GM19023 (cell line): ENCODE data around the gene KCNK3.
"Not testable (repeated sequence)": the region's sequence is repeated elsewhere in the genome, so short reads cannot be mapped to it uniquely, and the experiment has no call there.

Experiments
- ATAC-seq: cut with Tn5 transposase; IDR thresholded peaks from one replicate; pipeline ENCODE4 v1.9.1; 2021; ENCODE audit warnings: mild to moderate bottlenecking, moderate library complexity; ENCODE audit not compliant: unreplicated experiment

KCNK3 gene

DNA sequence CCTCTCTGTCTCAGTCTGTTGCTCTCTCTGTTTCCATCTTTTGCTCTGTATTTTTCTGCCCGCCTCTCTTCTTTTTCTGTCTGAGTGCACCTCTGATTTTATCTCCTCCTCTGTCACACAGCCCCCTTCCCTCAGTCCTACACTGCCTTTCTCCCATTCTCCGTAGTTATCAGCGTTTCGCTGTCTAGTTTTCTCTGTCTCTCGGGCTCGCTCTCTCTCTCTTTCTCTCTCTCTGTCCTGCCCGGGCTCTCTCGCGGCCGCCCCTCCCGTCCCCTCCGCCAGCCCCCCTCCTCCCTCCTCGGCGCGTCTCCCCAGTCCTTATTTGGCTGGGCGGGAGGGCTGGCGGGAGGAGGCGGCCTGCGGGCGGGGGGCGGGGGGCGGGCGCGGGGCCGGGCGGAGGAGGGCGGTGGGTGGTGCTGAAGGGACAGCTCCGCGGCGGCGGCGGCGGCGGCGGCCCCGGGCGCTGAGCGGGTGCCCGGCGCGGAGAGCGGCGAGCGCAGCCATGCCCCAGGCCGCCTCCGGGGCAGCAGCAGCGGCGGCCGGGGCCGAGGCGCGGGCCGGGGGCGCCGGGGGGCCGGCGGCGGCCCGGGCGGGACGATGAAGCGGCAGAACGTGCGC is at the start of gene KCNK3:
Gene KCNK3 (plus strand): TSS at position 444 of the 618 bp plus-strand sequence. CDS start 154 bp downstream, at position 598.
- ATAC-seq, result no peak

DNA sequence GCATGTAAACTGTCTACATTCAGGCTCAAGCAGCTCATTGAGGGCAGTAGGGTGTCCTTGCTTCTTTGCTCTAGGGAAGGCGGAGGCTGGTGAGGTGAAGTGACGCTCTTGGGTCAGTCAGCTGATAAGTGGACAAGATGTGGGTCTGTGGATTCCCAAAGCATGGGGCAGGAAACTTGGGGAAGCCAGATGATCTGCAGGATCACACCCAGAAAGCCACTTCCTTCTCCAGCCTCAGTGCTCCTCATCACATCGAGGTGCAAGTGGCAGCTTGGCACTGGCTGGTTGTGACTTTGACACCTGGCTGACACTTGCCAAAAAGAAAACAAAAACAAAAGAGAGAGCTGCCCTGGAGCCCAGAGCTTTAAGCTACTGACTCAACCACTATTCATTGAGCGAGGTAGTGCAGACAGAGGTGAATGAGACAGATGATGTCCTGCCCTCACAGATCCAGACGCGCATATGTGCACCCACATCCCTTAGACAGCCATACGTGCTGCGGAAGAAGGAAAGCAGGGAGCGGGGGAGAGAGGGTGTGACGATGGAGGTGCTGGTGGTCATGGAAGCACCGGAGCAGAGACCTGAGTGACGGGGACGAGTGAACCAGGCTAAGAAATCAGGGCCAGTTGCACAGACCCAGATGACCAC is 48.2 kb upstream of the KCNK3 start:
- no peak for ATAC-seq

DNA sequence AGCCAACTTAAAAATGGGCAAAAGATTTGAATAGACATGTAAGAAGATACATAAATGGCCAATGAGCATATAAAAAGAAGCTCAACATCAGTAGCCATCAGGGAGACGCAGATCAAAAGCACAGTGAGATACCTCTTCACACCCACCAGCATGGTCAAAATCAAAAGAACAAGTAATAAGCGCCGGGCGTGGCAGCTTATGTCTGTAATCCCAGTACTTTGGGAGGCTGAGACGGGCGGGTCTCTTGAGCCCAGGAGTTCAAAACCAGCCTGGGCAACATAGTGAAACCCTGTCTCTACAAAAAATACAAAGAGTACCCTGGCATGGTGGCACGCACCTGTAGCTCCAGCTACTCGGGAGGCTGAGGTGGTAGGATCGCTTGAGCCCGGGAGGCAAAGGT is 46.8 kb upstream of the KCNK3 start:
- no peak for ATAC-seq

DNA sequence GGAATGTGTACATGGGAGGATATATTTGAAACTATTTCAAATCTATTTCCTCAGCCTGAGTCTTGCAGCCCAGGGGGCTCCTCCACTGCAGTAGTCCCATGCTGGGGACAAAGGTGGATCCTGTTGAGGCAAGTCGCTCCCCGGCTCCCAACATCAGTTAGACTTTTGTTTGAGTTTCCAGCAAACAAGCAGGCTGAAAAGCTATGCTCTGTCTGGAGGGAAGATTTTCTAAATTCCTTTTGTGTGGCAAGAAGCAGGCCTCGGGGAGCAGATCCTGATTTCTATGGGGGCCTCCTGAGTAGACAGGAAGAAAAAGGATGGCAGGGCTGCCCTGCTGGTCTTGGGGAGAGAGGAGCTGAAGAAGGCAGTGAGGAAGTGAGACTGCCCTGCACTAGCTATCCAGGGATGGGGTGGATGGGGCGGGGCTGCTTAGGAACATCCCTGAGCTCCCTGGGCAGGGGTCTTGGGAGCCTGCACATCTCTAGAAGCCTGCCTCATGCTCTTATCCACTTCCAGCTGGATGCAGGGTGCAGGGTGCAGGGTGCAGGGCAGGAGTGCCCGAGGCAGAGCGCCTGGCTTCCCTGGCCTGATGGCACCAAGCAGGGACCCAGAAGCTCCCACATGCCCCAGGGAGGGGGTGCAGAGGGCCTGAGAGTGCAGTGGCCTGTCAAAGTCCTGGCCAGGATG is 45.4 kb upstream of the KCNK3 start:
- ATAC-seq, result no peak

DNA sequence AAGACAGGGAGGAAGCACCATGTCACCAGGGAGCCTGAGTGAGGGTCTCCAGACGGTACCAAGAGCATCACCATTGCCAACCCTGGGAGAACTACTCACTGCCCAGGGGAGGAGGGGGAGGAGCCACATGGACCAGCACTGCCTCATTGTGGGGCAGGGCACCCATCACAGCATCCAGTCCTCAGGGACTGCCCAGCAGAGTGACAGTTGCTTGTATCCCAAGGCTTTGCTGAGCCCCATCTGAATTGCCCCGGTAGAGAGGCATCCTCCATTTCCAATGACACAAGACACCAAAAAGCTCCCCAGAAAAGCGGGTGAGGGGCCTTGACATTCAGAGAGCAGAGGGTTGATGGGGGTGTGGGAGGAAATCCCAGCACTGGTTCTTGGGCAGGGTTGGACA is 44.5 kb upstream of the KCNK3 start:
- ATAC-seq, result no peak

DNA sequence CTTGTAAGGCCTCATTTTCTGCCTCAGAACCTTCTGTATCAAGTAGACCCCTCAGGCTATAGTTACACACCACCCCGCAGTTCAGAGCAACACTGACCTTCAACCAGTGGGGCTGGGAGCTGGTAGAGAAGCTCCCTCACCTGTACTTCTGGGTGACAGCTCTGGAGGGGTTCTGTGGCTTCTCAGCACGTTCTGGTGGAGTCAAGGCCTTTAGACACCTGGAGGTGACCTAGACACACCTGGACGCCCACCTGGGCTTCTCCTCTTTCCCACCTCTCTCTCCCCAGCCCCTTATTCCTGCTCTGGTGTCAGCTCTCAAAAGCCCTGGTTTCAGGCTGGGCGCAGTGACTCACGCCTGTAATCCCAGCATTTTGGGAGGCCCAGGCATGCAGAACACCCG is 44.0 kb upstream of the KCNK3 start:
- ATAC-seq, result no peak

DNA sequence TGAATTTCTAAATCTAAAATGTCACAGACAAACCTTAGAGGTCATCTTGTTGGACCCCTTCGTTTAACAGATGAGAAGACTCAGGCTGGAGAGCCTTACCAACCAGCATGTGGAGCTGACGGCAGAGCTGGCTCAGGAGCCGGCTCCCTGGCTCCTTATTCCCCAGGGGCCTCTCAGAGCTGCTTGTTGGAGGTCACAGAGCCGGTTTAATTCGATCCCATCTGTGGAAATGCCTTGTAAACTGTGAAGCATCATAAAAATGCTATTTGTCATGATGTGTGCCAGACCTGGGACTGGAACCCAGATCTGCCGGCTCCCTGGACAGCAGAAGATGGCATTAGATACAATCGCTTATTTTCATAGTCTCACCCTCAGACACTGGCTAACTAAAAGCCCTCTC is 43.2 kb upstream of the KCNK3 start:
- no peak for ATAC-seq

DNA sequence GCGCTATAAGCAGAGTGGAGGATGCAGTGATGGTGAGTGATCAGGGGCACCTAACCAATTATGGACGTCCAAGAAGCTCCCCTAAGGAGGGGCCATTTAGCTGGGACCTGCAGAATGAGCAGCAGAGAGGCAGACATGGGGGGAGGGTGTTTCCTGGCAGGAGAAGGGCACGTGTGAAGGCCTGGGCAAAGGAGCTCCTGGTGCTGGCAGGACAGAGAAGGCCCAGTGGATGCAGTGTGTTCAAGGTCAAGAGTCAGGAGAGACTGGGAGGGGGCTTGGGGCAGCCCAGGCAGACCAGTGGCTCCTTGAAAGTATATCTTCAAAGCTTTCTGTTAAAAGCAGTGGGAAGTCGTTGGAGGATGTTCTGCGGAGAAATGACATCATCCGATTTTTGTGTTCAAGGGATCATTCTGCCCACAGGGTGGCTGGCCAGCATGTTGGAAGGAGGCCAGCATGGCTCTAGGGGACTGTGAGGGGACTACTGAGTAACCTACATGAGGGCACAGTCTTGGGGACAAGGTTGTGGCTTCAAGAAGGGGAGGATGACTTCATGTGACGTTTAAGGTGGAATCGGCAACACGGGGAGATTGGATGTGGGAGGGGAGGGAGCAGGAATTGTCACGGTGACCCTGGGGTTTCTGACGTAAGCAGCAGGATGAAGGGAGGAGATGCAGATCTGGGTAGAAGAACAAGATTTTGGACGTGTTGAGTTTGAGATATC is 42.4 kb upstream of the KCNK3 start:
- ATAC-seq, result no peak

DNA sequence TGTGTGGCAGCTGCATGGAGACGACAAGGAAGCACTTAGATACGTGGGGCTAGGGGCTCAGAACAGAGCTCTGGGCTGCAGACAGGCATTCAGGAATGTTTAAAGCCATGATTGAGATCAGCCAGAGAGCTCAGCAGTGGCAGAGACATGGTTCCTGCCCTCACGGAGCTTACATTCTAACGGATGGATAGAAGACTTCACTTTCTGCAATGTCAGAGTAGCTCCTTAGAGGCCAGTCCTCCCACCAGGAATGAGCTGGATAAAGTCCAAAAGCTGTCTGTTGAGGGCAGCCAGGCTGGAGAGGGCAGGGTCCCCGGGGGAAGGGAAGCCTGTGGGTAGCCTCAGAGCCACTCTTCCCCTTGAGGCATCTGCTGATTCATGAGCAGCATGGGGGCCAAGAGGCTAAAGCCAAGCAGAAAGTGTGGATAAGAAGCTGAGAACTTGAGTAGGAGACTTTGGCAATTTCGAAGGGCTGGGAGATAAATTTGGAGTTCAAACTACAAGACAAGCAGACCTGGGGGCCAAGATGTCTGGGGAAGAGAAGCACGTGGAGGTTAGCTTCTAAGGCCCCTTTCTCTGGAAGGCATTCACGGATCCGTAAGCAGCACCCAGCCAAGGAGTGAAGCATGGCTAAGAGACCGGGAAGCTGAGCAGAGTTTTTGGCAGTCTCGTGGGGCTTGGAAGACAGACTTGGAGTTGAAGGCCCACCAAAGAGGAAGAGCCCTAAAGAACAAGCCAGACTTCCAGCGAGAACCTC is 41.6 kb upstream of the KCNK3 start:
- ATAC-seq, result no peak

DNA sequence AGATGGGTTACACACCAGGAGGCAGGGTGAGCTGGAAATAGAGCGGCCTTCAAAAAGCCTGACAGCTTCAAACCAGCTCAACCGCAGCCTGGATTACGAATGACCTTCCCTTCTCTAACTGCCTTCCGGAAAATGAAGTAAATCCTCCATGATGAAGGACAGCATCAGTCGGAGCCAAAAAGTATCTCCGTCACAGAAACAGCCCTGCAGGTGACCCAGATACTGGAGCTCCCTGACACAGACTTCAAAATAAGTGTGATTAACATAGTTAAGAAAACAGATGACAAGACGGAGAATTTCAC is 41.1 kb upstream of the KCNK3 start:
- ATAC-seq, result no peak

DNA sequence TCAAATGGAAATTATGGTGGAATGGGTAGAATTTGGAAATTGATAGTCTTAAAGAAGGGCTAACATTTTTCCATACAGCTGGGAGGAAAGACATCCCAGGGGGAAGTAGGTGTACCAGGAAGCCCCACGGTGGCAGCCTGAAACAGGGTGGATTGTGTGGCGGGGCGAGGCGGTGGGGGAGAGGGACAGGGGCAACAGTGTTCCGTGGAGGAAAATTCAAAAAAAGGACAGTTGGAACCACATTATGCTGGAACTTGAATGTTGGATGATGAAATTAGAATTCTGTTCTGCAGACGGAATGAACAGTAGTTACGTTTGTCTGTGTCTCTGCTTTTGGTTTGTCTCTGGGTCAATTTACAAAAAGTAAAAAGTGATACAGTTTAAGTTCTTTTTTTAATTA is 40.7 kb upstream of the KCNK3 start:
- ATAC-seq, result no peak

DNA sequence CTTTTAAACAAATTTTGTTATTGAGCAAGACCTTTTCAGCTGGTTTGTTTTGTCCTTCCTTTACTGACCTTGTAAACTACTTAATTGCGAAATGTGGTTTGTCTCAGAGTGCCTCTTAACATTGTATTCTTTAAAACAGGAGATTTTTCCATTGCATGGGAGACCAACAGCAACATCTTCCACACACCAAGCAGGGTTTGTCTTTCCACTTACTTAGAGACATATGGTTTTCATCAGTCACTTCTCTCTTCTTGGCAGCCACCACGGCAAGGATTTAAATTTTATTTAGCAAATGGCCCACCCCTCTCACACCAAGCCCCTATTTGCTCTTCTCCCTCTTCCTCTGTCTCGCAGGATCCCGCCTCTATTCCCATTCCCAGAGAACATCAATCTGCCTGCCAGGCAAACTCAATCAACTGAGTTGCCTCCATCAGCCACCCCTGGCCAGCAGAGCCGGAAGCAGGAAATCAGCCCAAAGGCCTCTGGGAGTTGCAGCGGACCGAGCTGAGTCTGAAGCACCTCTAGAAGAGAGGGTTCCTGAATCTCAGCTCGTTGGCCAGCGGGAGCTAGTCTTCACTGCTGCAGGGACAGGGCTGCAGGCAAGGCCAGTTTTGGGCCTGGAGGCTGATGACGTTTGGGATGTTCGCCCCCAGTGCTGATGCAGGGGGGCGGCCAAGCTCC is 40.0 kb upstream of the KCNK3 start:
- no peak for ATAC-seq

DNA sequence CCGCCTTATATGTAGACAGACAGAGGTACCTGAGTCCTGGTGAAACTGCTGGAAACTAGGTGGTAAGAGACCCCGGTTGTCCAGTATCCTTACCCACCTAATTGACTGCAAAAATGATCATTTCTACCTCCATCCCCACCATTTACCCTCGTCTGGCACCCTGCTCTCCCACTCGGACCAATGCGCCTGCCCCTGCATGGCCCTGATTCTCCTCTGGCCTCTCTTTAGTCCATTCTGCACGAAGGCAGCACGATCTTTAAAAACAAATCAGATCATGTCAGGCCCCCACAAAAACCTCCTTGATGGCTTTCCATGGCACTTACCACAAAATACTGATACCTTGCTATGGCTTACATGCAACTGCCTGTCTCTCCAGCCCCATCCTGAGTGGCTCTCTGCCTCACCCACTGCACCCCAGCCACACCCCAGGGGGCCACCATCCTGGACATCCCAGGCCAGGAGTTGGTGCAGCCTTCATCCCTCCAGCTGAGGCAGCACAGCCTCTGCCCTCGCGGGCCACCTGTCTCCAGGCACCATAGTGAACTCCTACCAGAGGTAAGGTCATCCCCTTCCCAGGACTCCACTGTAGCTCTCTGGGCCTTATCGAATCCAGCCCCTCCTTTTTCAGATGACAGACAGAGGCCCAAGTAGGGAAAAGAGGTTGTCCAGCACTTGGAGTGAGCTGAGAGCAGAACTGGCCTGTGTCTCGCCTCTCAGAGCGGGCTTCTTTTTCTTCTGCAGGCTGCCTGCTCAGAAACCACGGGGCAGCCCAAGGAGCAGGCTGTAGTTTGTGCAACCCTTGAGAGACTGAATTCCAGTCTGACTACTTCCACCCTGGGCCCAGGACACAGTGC is 39.1 kb upstream of the KCNK3 start:
- no peak for ATAC-seq

DNA sequence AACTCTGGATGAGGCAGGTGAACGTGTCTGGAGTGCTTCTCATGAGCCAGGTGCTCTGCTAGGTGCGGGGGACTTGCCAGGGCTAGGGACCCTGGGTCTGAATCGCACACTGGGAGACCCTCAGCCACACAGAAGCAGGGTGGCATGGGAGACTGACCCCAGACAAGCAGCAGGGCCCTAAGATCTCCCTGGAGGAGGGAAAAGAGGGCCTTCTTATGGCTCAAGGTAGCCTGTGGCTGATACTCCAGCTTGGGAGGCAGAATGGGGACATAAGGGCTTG is 38.5 kb upstream of the KCNK3 start:
- no peak for ATAC-seq

DNA sequence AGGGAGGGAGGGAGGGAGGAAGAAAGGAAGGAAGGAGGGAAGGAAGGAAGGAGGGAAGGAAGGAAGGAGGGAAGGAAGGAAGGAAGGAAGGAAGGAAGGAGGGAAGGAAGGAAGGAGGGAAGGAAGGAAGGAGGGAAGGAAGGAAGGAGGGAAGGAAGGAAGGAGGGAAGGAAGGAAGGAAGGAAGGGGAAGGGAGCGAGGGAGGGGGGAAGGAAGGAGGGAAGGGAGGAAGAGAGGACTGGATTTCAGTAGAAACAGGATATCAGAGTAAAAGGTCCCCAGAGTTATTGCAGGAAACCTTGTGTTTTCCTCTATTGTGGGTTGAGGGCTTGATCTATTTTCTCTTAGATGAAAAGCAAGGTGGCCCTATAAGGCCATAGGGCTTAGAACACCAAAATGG is 37.4 kb upstream of the KCNK3 start:
- ATAC-seq, result not testable (repeated sequence)

DNA sequence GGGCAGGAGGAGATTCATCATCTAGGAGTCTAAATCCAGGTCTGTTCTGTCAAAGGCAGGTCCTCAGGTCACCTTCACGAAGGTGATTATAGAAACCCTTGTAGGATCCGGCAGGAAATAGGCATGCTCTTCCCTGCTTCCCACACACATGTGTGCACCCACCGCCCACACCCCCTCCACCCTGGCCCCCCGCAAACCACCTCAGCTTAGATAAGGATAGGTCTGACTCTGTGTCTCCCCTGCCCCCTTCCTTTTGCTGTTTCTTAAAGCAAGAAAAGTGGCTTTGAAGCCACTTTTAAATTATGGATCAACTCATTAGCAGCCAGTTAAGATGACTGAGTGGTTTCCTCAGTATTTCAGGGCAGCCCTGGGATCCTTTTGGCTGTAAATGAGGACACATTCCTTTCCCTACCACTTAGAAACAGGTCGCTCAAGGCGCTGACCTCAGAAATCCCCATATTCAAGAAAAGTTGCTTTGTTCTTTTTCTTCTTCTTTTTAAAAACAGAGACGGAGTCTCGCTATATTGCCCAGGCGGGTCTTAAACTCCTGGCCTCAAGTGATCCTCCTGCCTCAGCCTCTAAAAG is 36.8 kb upstream of the KCNK3 start:
- no peak for ATAC-seq

DNA sequence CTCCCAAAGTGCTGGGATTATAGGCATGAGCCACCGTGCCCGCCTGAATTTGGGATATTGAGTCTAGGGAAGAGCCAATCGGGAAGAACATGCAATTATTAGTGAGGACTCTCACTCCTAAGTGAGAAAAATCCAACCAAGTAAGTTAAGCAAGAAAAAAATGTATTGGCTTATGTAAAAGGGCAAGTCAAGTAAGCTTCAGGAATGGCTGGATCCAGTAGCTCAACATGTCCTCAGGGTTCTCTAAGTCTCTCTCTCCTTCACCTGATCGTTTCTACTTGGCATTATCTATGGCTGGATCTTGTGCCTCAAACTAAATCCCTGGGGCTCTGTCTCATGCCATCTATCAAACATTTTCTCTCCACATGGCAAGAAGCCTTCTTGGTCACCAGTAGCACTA is 35.3 kb upstream of the KCNK3 start:
- no peak for ATAC-seq

DNA sequence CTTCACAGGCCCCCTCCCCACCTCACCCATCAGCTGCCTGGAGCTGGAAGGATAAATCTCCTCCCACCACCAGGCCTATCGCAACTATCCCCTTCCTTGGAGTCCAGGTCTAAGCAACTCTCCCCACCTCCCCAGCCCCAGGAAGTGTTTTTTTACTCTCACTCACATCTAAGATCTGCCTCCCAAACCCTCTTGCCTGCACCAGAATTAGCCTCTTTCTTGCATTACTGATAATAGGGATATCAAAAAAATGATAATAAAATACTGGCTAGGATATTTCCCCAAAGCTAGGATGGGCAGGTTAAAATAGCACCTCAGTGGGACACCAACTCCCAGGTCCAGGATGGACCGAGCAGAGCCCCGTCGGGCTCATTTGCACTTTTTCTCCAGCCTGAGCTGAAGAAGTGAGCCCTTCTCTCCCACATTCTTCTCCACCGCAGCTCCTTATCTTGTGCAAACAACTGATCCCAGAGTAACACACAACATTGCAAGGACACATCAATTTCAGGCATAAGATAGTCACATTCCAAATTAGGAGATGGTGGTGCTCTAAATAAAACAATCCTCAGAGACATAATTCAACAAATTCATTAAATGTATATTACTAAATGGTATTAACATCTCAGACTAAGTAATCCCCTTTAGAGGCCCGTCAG is 33.7 kb upstream of the KCNK3 start:
- no peak for ATAC-seq

DNA sequence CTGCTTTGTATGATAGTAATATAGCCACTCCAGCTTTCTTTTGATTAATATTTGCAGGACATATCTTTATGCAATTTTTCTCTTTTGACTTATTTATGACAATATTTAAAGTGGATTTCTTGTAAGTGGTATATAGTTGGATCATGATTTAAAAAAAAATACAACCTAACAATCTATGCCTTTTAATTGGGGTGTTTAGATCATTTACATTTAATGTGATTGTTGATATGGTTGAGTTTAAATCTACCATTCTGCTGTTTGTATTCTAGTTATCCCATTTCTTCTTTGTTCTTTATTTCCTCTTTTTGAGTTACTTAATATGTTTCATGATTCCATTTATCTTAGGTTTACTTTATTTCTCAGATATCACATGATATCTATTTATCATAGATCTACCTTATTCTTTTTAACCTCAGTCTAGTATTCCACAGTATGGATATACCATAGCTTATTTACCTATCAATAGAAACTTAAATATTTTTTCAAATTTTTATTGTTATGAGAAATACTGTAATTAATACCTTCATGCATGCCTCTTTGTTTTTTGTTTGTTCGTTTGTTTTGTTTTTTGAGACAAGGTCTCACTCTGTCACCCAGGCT is 32.1 kb upstream of the KCNK3 start:
- no peak for ATAC-seq
